MM.1S (cell line): ENCODE data around the gene SPOCD1.

Experiments
- CTCF ChIP-seq: fragments of 300-600 bp; sonication (generic); IDR thresholded peaks from 2 replicates; pipeline ENCODE4 v1.5.1; 2016; ENCODE audit warnings: antibody characterized with exemption, low read length, mixed read lengths
- EZH2 ChIP-seq: fragments of 300-600 bp; sonication (generic); optimal IDR thresholded peaks from 2 replicates; pipeline ENCODE3; 2017; ENCODE audit warnings: low read depth, mild to moderate bottlenecking, antibody characterized with exemption, low read length, mixed read lengths

GRCh38 chr1:31780632-31781031 is 35.2 kb downstream of the SPOCD1 start:
- TF ChIP-seq CTCF (no peak), EZH2 (no peak)
